HepG2 (cell line): ENCODE data around the gene DUS1L. TPM values are rescaled to one million over a fixed set of nuclear protein-coding genes. Genes with fewer than 3 reads are reported as not detected.
A peak's percentile ranks its signal among the peaks of the same experiment; 100 is the strongest.

Experiments
- GATAD2A ChIP-seq: IDR thresholded peaks from 2 replicates; pipeline ENCODE4 v1.6.1; 2016
- HMGXB4 ChIP-seq, 2 experiments: sonication (generic) in 1 of 2; formaldehyde crosslinking in 1 of 2; IDR thresholded peaks; 2 replicates each; pipeline versions ENCODE4 v1.4.0 to v1.6.1; 2018 to 2020; ENCODE audit warnings: missing genetic modification reagents in 2 of 2, borderline replicate concordance in 1 of 2, low read depth in 1 of 2, mild to moderate bottlenecking in 1 of 2, missing biosample characterization in 1 of 2
- HNRNPL ChIP-seq: fragments of 200-400 bp; formaldehyde crosslinking; IDR thresholded peaks from 2 replicates; pipeline ENCODE4 v1.6.1; 2017; ENCODE audit warnings: mild to moderate bottlenecking, low read depth, low read length
- KDM3A ChIP-seq: IDR thresholded peaks from 2 replicates; pipeline ENCODE4 v1.6.1; 2018; ENCODE audit warnings: low read depth, missing compliant biosample characterization
- KMT2B ChIP-seq: IDR thresholded peaks from 2 replicates; pipeline ENCODE4 v1.6.1; 2016; ENCODE audit warnings: missing genetic modification reagents, missing compliant biosample characterization
- NCOR1 ChIP-seq: fragments of 200-600 bp; sonication (generic); IDR thresholded peaks from 2 replicates; pipeline ENCODE4 v1.7.0; 2017; ENCODE audit warnings: antibody characterized with exemption, low read length, borderline replicate concordance
- PATZ1 ChIP-seq: sonication (generic); formaldehyde crosslinking; IDR thresholded peaks from 2 replicates; pipeline ENCODE4 v1.4.0; 2020; ENCODE audit warnings: missing genetic modification reagents
- TCF7 ChIP-seq: sonication (generic); IDR thresholded peaks from 2 replicates; pipeline ENCODE4 v1.6.1; 2016; ENCODE audit warnings: antibody characterized with exemption, low read depth
- ZNF121 ChIP-seq: sonication (generic); formaldehyde crosslinking; IDR thresholded peaks from 2 replicates; pipeline ENCODE4 v1.5.0; 2020; ENCODE audit warnings: mild to moderate bottlenecking, missing genetic modification reagents
- ZNF142 ChIP-seq: sonication (generic); formaldehyde crosslinking; IDR thresholded peaks from 2 replicates; pipeline ENCODE4 v1.4.0; 2020; ENCODE audit warnings: missing genetic modification reagents
- ZNF766 ChIP-seq: sonication (generic); formaldehyde crosslinking; IDR thresholded peaks from 2 replicates; pipeline ENCODE4 v1.5.0; 2020; ENCODE audit warnings: missing genetic modification reagents, borderline replicate concordance
- ZNF770 ChIP-seq: sonication (generic); formaldehyde crosslinking; IDR thresholded peaks from 2 replicates; pipeline ENCODE4 v1.5.0; 2020; ENCODE audit warnings: mild to moderate bottlenecking, missing genetic modification reagents
- ZNF788 ChIP-seq: sonication (generic); formaldehyde crosslinking; IDR thresholded peaks from 2 replicates; pipeline ENCODE4 v1.5.0; 2020; ENCODE audit warnings: mild to moderate bottlenecking, missing genetic modification reagents, borderline replicate concordance
- ZSCAN21 ChIP-seq: sonication (generic); formaldehyde crosslinking; IDR thresholded peaks from 2 replicates; pipeline ENCODE4 v1.8.0; 2022; ENCODE audit warnings: mild to moderate bottlenecking, missing genetic modification reagents, moderate library complexity, borderline replicate concordance
- polyA plus RNA-seq, 8 experiments: library from polyadenylated mRNA; depleted of rRNA in 3 of 8; stranded (reverse) in 7 of 8; unstranded in 1 of 8; fragments of >200 nt; fragmentation: Illumina TruSeq in 4 of 8; extraction: Trizol in 4 of 8; gene quantifications; 2 replicates each; pipeline versions ENCODE4 v1.2.1 to v1.2.3, GENCODE V29; 2011 to 2016; ENCODE audit warnings: low read depth in 4 of 8, missing spikeins in 1 of 8, mixed read lengths in 1 of 8; ENCODE audit not compliant: insufficient read depth in 1 of 8
- total RNA-seq, 5 experiments: library from RNA; depleted of rRNA; stranded (reverse); fragments of >200 nt; fragmentation: Illumina TruSeq; extraction: Trizol; gene quantifications; 2 replicates each; pipeline ENCODE4 v1.2.3, GENCODE V29; 2016; ENCODE audit warnings: low read depth in 1 of 5

The DUS1L gene
- total and polyA plus RNA-seq, 2 of the 13 experiments (the other 11 are each of a cell fraction or from before 2014, with no cell fraction given), result 81.0 to 109 TPM

- TF ChIP-seq ZNF142 (0 out of 2 replicates have a peak, but pooled peaks have one; percentile 69), ZNF788 (CRISPR knock-in tag) (peak; percentile 13; the same call in 1 of the 2 replicates), ZNF121 (CRISPR knock-in tag) (no peak), HMGXB4 (CRISPR knock-in tag; IDR thresholded peaks at IDR 0.05; ENCODE audit: borderline replicate concordance in 1 of 2, low read depth in 1 of 2) (no peak), PATZ1 (CRISPR knock-in tag) (peak; percentile 94), HNRNPL (peak; percentile 99), ZNF770 (CRISPR knock-in tag) (0 out of 2 replicates have a peak, but pooled peaks have one; percentile 12), ZSCAN21 (CRISPR knock-in tag) (0 out of 2 replicates have a peak, but pooled peaks have one; percentile 14), TCF7 (peak; percentile 99), NCOR1 (peak; percentile 42; the same call in 1 of the 2 replicates), ZNF766 (CRISPR knock-in tag) (no peak), GATAD2A (CRISPR knock-in tag) (peak; percentile 81), KMT2B (CRISPR knock-in tag) (no peak), KDM3A (CRISPR knock-in tag) (0 out of 2 replicates have a peak, but pooled peaks have one; percentile 25)
These were observed 50.2 kb downstream of the DUS1L start (continued) for GRCh38 chr17:82015311-82015971.
